Stimulated activated naive CD8-positive, alpha-beta T cell treated with anti-CD3 and anti-CD28 coated beads, Interleukin-15, amount 100 ng/mL, for 72 hours (primary cell): Measurements from ENCODE around the gene ABLIM1.
"Not testable (repeated sequence)": the region's sequence is repeated elsewhere in the genome, so short reads cannot be mapped to it uniquely, and the experiment has no call there.

Experiments
- ATAC-seq: fragments of 150-1000 bp; cut with Tn5 transposase; 2 replicates; pipeline ENCODE4 v1.10.0; 2021; ENCODE audit warnings: mild to moderate bottlenecking, moderate library complexity
- DNase-seq, 2 donors: peaks; one replicate each; pipeline ENCODE4 v3.0.0; 2021 to 2022
- H3K27ac Mint-ChIP-seq, 2 donors: one replicate each; pipeline ENCODE4 v1.8.0; 2022; ENCODE audit warnings: mild to moderate bottlenecking in 2 of 2, mixed read lengths in 2 of 2, moderate library complexity in 2 of 2
- H3K27me3 Mint-ChIP-seq: one replicate; pipeline ENCODE4 v1.8.0; 2022; ENCODE audit warnings: mixed read lengths
- H3K4me1 Mint-ChIP-seq: one replicate; pipeline ENCODE4 v1.8.0; 2022; ENCODE audit warnings: mild to moderate bottlenecking, mixed read lengths
- H3K4me3 Mint-ChIP-seq, 2 donors: one replicate each; pipeline ENCODE4 v1.8.0; 2022; ENCODE audit warnings: mild to moderate bottlenecking in 2 of 2, mixed read lengths in 2 of 2, moderate library complexity in 1 of 2
- H3K9me3 Mint-ChIP-seq, 2 donors: one replicate each; pipeline ENCODE4 v1.8.0; 2022; ENCODE audit warnings: mixed read lengths in 2 of 2

ABLIM1 gene

GRCh38 chr10:114658175-114658574 lies at the start of gene ABLIM1:
Gene ABLIM1 (minus strand): TSS chr10:114658275. CDS start chr10:114658200, 75 bp downstream.
- no peaks in the 10 kb centered on the region for H3K4me1 Mint-ChIP-seq
- ATAC-seq (no peak), DNase-seq (no peak)
- H3K27ac Mint-ChIP-seq, result peak within 1 kb of the TSS in 1 of 2 donors; percentile 10
- H3K9me3 Mint-ChIP-seq, result no peaks in the 10 kb centered on the region
- no peaks in the 10 kb centered on the region for H3K27me3 Mint-ChIP-seq
- no peak within 1 kb of the TSS for H3K4me3 Mint-ChIP-seq

DNA sequence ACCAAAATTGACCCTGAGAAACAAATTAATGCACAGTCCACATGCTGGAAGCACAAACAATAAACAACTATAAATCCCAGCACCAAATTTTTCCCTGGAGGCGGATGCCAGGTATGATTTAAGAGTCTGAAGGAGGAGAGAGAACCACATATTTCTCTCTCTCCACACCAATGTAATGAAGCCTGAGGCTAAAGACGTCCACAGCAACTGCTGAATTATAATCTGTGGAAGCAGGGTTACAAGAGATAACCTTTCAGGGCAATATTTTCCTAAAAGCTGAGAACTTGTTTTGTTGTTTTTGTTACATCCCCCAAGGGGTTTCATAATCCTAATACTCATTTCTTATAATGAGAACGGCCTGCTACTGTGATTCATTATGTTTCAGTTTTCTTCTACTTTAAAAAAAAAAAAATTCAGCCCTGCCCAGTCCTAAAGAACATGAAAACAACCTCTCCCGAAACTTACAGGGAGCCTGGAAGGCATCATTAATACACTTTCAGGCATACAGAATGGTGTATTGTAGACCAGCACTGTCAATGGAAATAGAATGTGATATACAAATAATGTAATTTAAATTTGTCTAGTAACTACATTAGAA lies 48.5 kb upstream of the ABLIM1 start:
- no peaks in the 10 kb centered on the region for H3K9me3 Mint-ChIP-seq
- ATAC-seq (no peak), DNase-seq (no peak)
- peaks cover 8% of the 10 kb centered on the region for H3K27me3 Mint-ChIP-seq
- H3K27ac Mint-ChIP-seq, result peak overlapping the region in 1 of 2 donors; percentile 28
- H3K4me1 Mint-ChIP-seq, result no peaks in the 10 kb centered on the region
- no peak overlapping the region for H3K4me3 Mint-ChIP-seq

- no peak overlapping the region for H3K27ac Mint-ChIP-seq
- no peak for ATAC-seq
- no peak overlapping the region for H3K4me3 Mint-ChIP-seq
- no peak for DNase-seq
- H3K4me1 Mint-ChIP-seq, result no peaks in the 10 kb centered on the region
- no peaks in the 10 kb centered on the region for H3K9me3 Mint-ChIP-seq
- peaks cover 8% of the 10 kb centered on the region for H3K27me3 Mint-ChIP-seq
Observed at GRCh38 chr10:114704679-114705078, 46.6 kb upstream of the ABLIM1 start.

DNA sequence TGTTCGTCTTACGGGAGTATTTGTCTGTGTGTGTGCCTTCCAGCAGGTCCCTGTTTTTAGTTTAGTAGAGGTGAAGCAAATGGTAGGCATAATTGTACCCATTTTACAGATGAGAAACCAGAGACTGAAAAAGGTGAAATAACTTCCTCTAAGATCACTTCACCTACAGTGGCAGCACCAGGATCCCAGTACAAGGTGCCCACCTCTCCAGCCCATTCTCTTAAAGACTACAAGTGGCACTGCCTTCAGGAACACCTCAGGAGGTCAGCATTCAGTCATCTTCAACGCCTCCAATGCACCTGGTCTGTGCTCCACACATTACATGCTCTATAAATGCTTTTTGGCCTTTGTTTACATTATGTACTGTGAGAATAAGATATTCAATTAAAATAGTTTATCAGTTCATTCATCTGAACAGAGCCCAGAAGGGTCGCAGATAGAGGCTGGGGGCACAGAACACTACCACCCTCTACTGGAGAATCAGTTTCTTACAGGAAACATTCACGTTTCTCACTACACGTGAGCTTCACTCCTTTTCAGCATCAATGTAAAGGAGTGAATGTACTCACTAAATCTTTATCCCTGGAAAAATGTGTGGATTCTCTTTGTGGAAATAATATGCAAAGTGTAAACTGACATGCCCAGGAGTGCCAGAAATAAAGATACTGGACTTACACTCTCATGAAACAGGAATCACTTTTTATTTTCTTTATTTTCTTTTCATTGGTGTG lies 45.5 kb upstream of the ABLIM1 start:
- no peaks in the 10 kb centered on the region for H3K9me3 Mint-ChIP-seq
- peak in 1 of 2 donors; percentile 12 for DNase-seq
- no peaks in the 10 kb centered on the region for H3K4me1 Mint-ChIP-seq
- ATAC-seq, result peak; percentile 43
- H3K4me3 Mint-ChIP-seq, result no peak overlapping the region
- peaks cover 8% of the 10 kb centered on the region for H3K27me3 Mint-ChIP-seq
- H3K27ac Mint-ChIP-seq, result no peak overlapping the region

GRCh38 chr10:114698271-114699061 lies 40.4 kb upstream of the ABLIM1 start:
- DNase-seq, result no peak
- Mint-ChIP-seq H3K4me3 (no peak overlapping the region), H3K27ac (no peak overlapping the region), H3K9me3 (no peaks in the 10 kb centered on the region), H3K27me3 (peaks cover 9% of the 10 kb centered on the region), H3K4me1 (peaks cover 6% of the 10 kb centered on the region)
- no peak for ATAC-seq

- H3K9me3 Mint-ChIP-seq, result no peaks in the 10 kb centered on the region
- peaks cover 9% of the 10 kb centered on the region for H3K27me3 Mint-ChIP-seq
- no peak overlapping the region for H3K4me3 Mint-ChIP-seq
- H3K4me1 Mint-ChIP-seq, result peaks cover 6% of the 10 kb centered on the region
- ATAC-seq (no peak), DNase-seq (no peak)
- H3K27ac Mint-ChIP-seq, result no peak overlapping the region
Observed at GRCh38 chr10:114697061-114697598, 39.1 kb upstream of the ABLIM1 start.

DNA sequence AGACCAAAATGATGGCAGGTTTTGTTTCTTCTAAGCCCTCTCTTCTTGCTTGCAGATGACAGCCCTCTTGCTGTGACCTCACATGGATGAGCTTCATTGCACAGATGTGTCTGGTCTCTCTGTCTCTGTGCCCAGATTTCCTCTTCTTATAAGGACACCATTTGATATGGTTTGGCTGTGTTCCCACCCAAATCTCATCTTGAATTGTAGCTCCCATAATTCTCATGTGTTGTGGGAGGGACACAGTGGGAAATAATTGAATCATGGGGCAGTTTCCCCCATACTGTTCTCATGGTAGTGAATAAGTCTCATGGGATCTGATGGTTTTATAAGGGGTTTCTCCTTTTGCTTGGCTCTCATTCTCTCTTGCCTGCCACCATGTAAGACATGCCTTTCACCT lies 38.2 kb upstream of the ABLIM1 start:
- H3K9me3 Mint-ChIP-seq, H3K27me3 Mint-ChIP-seq, ATAC-seq, H3K4me1 Mint-ChIP-seq, H3K4me3 Mint-ChIP-seq, DNase-seq: not testable (repeated sequence)
- H3K27ac Mint-ChIP-seq, result peak overlapping the region in 1 of 2 donors; percentile 55

GRCh38 chr10:114694752-114695151 lies 36.7 kb upstream of the ABLIM1 start:
- no peak overlapping the region for H3K4me3 Mint-ChIP-seq
- H3K27ac Mint-ChIP-seq, result no peak overlapping the region
- H3K9me3 Mint-ChIP-seq, result no peaks in the 10 kb centered on the region
- peaks cover 9% of the 10 kb centered on the region for H3K27me3 Mint-ChIP-seq
- ATAC-seq (no peak), DNase-seq (peak; percentile 16 to 32)
- peaks cover 6% of the 10 kb centered on the region for H3K4me1 Mint-ChIP-seq

- Mint-ChIP-seq H3K9me3 (no peaks in the 10 kb centered on the region), H3K27me3 (peaks cover 9% of the 10 kb centered on the region), H3K27ac (no peak overlapping the region), H3K4me1 (peaks cover 6% of the 10 kb centered on the region), H3K4me3 (no peak overlapping the region)
- ATAC-seq (peak; percentile 59), DNase-seq (no peak)
Observed at GRCh38 chr10:114694062-114694461, 36.0 kb upstream of the ABLIM1 start.

DNA sequence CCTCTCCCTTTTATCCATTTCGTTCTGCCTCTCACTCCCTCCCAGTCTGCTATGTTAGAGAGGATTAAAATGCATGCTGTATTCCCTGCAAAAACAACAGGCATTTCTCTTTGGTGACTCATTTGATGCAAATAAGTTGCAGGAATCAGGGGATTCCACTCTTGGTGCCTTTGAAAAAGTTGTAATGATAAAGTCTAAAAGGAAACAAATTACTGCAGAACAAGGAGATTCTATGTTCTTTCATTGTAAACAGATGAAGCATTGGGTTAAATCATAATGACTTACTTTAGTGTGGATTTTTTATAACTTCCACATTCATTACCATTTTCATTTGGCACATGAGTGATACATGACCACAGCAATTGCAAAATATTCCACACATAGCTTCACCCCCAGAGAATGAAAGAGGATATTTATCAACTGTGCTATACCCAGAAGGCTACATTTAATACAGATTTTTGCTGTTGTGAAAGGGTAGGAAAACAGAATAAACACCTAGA lies 33.4 kb upstream of the ABLIM1 start:
- no peak overlapping the region for H3K27ac Mint-ChIP-seq
- no peak overlapping the region for H3K4me3 Mint-ChIP-seq
- ATAC-seq (no peak), DNase-seq (no peak)
- H3K27me3 Mint-ChIP-seq, result peaks cover under 1% of the 10 kb centered on the region
- no peaks in the 10 kb centered on the region for H3K9me3 Mint-ChIP-seq
- peaks cover 6% of the 10 kb centered on the region for H3K4me1 Mint-ChIP-seq

GRCh38 chr10:114688786-114689185 lies 30.7 kb upstream of the ABLIM1 start:
- ATAC-seq, result no peak
- no peaks in the 10 kb centered on the region for H3K9me3 Mint-ChIP-seq

DNA sequence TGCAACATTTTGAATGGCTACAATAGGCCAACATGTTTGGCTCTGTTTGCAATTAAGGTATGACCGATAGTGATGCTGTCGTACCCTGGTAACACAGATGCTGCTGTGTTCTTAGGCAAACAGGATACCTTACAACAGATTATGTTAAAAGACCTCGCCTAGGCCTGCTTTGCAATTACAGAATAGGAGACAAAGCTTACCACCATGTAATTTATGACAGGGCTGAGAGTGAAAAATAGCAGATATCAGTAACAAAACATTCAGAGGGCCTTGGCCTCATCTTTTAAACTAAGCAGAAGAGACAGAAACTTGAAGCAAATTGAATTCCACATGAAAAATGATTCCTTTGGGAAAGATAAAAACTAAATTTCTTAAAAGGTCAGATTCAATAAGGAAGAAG lies 29.4 kb upstream of the ABLIM1 start:
- no peaks in the 10 kb centered on the region for H3K27me3 Mint-ChIP-seq
- H3K27ac Mint-ChIP-seq, result no peak overlapping the region
- H3K4me3 Mint-ChIP-seq, result no peak overlapping the region
- H3K4me1 Mint-ChIP-seq, result no peaks in the 10 kb centered on the region
- DNase-seq (no peak), ATAC-seq (no peak)
- no peaks in the 10 kb centered on the region for H3K9me3 Mint-ChIP-seq

More at GRCh38 chr10:114688786-114689185, 30.7 kb upstream of the ABLIM1 start:
- Mint-ChIP-seq H3K4me3 (no peak overlapping the region), H3K27ac (no peak overlapping the region), H3K27me3 (no peaks in the 10 kb centered on the region), H3K4me1 (no peaks in the 10 kb centered on the region)
- no peak for DNase-seq

- H3K27me3 Mint-ChIP-seq, result no peaks in the 10 kb centered on the region
- ATAC-seq, result no peak
- no peak overlapping the region for H3K4me3 Mint-ChIP-seq
- no peaks in the 10 kb centered on the region for H3K9me3 Mint-ChIP-seq
- no peak for DNase-seq
- H3K4me1 Mint-ChIP-seq, result no peaks in the 10 kb centered on the region
- H3K27ac Mint-ChIP-seq, result no peak overlapping the region
Observed at GRCh38 chr10:114686013-114686412, 27.9 kb upstream of the ABLIM1 start.

DNA sequence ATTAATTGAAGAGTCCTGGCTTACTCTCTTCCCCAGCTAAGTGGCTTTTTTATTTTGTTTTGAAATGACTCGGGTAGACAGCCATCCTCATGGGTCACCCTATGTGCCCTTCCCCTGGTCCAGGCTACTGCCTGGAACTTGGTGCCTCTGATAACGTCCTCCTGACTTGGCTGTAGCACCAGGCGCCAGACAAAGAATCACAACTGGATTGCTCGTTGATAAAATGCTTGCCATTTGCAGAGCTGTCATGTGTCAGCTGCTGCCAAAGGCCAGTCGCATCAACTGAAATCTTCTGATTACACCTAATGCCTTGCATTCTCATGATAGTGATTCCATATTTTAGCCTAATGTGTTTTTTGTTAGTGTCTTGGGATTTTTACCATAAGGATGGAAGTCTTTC lies 27.4 kb upstream of the ABLIM1 start:
- Mint-ChIP-seq H3K9me3 (no peaks in the 10 kb centered on the region), H3K4me3 (no peak overlapping the region), H3K27ac (peak overlapping the region in 1 of 2 donors; percentile 12), H3K27me3 (no peaks in the 10 kb centered on the region), H3K4me1 (no peaks in the 10 kb centered on the region)
- ATAC-seq (no peak), DNase-seq (no peak)

GRCh38 chr10:114684822-114685209 lies 26.7 kb upstream of the ABLIM1 start:
- Mint-ChIP-seq H3K4me3 (no peak overlapping the region), H3K27ac (no peak overlapping the region), H3K4me1 (no peaks in the 10 kb centered on the region), H3K27me3 (no peaks in the 10 kb centered on the region), H3K9me3 (no peaks in the 10 kb centered on the region)
- ATAC-seq (no peak), DNase-seq (no peak)
